Measurements from ENCODE around the gene GKN1.
"Not testable (repeated sequence)": the region's sequence is repeated elsewhere in the genome, so short reads cannot be mapped to it uniquely, and the experiment has no call there.

Gene GKN1

DNA sequence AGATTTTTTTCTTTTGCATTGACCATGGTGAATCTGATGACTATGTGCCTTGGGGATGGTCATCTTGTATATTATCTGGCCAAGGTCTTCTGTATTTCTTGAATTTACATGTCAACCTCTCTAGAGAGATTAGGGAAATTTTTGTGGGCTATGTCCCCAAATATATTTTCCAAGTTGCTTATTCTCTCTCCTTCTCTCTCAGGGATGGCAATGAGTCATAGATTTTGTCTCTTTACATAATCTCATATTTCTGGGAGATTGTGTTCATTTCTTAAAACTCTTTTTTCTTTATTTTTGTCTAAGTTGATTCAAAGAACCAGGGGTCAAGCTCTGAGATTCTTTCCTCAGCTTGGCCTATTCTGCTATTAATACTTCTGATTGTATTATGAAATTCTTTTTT, 31.6 kb upstream of the GKN1 start:
- no peaks in the 10 kb centered on the region for H3K9me3 Mint-ChIP-seq
- no peak overlapping the region for H3K4me3 Mint-ChIP-seq
- H3K27ac Mint-ChIP-seq = no peak overlapping the region
- H3K4me1 Mint-ChIP-seq (ENCODE audit: low read depth) = no peaks in the 10 kb centered on the region
- H3K27me3 Mint-ChIP-seq (ENCODE audit: low read depth) = peaks cover 53% of the 10 kb centered on the region
- H3K36me3 Mint-ChIP-seq (ENCODE audit: low read depth) = no peaks in the 10 kb centered on the region
- no peak for DNase-seq (ENCODE audit: low spot score)

DNA sequence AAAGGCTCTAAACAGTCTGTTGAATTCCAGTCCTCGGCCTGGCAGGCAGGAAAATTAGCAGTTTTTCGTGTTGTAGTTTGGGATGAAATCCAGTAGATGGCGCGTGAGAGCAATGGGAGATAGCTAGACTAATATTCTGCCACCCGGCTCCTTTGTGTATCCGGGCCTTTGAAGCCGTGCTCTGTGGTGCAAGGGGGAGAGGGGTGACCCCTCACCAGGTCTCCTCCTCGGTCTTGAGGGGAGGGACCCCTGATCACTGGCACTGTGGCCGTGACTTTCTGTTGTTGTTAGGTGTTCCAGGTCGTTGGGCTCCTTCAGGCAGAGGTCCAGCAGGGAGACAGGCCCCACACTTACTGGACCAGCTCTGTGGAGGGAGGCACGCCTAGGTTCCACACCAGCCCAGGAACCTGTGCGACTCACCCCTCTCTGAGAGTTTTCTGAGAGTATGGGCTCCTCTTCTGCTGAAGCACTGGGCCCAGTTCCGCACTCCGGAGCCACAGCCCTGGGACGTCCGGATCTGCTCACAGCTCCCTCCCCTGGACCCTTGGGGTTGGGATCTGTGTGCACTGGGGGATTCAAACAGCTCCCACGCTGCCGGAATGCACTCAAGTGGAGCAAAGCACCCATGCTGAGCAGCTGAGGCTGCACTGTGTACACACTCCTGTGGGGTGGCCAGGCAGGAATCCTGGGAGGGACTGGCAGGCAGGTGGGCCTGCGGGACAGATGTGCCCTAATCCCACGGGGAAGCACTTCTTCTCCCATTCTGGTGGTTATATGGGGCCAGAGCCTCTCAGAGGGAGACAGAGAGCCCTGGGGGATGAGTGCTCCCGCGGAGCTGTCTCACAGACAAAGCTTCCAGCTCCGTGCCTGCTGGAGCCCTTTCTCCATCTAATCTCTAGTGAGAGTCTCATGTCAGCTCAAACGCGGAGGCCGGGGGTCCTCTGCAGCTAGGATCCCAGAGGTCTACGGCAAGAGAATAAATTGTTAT, 30.6 kb upstream of the GKN1 start:
- peaks cover 55% of the 10 kb centered on the region for H3K27me3 Mint-ChIP-seq (ENCODE audit: low read depth)
- H3K9me3 Mint-ChIP-seq = no peaks in the 10 kb centered on the region
- no peaks in the 10 kb centered on the region for H3K36me3 Mint-ChIP-seq (ENCODE audit: low read depth)
- H3K27ac Mint-ChIP-seq = no peak overlapping the region
- no peaks in the 10 kb centered on the region for H3K4me1 Mint-ChIP-seq (ENCODE audit: low read depth)
- no peak overlapping the region for H3K4me3 Mint-ChIP-seq
- peak; percentile 29 for DNase-seq (ENCODE audit: low spot score)

DNA sequence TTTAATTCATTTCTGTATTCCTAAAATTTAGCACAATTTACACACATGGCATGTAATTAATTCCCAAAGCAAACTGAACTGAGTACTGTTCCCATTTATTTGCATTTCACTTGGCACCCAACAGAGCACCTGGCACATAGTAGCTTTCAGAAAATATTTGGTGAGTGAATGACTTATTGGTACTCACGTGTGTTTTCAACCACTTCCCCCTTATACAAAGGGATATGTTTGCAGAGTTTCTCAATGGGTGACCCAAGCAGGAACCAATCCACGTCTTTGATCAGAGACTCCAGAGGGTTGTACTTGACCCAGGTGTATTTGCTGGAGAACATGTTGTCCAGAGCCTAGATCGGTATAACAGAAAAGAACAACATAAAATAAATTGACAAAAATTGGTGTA, 28.3 kb upstream of the GKN1 start:
- no peak for DNase-seq (ENCODE audit: low spot score)
- H3K4me3 Mint-ChIP-seq = no peak overlapping the region
- H3K36me3 Mint-ChIP-seq (ENCODE audit: low read depth) = no peaks in the 10 kb centered on the region
- H3K9me3 Mint-ChIP-seq = no peaks in the 10 kb centered on the region
- no peak overlapping the region for H3K27ac Mint-ChIP-seq
- H3K4me1 Mint-ChIP-seq (ENCODE audit: low read depth) = no peaks in the 10 kb centered on the region
- peaks cover 50% of the 10 kb centered on the region for H3K27me3 Mint-ChIP-seq (ENCODE audit: low read depth)

DNA sequence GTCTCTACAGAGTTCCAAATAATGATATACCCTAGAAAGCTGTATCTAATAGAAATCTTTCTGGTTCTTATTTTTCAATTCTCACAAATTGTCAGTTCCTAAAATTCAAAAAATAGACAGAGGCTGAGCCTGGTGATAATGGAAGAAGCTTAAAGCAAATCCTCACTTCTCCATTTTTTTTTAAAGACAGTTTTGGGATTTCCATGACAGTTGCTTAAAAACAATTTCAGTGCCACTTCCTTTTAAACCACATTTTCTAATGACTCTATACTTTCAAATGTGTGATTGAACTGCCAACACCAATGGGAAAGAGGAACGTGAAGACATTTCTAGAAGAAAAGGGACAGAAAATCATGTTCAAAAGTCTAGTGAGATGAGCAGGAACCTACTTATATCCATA, 25.7 kb upstream of the GKN1 start:
- H3K27ac Mint-ChIP-seq = no peak overlapping the region
- no peaks in the 10 kb centered on the region for H3K36me3 Mint-ChIP-seq (ENCODE audit: low read depth)
- no peak for DNase-seq (ENCODE audit: low spot score)
- peaks cover 48% of the 10 kb centered on the region for H3K27me3 Mint-ChIP-seq (ENCODE audit: low read depth)
- no peaks in the 10 kb centered on the region for H3K9me3 Mint-ChIP-seq
- no peaks in the 10 kb centered on the region for H3K4me1 Mint-ChIP-seq (ENCODE audit: low read depth)
- H3K4me3 Mint-ChIP-seq = no peak overlapping the region

DNA sequence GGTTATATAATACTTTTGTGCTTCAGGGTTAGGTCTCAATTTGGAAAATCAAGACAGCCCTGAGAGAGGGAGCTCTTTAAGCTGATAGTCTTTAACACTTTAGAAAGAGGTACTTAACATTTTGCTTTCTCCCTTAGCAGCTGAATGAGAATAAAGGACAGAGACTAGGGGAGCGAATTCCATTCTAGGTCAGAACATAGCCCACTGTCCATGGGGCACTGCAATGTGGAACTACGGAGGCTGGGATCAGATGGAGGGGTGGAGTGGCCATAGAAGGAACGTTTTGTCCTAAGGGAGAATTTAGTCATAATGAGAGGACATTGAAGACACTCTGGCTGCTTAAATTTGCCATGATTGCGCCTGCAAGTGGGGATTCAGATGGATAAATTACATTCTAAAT, 22.5 kb upstream of the GKN1 start:
- Mint-ChIP-seq H3K36me3 (ENCODE audit: low read depth) (no peaks in the 10 kb centered on the region), H3K4me1 (ENCODE audit: low read depth) (no peaks in the 10 kb centered on the region), H3K4me3 (no peak overlapping the region), H3K27ac (no peak overlapping the region), H3K27me3 (ENCODE audit: low read depth) (peaks cover 43% of the 10 kb centered on the region), H3K9me3 (no peaks in the 10 kb centered on the region)
- DNase-seq (ENCODE audit: low spot score) = no peak

DNA sequence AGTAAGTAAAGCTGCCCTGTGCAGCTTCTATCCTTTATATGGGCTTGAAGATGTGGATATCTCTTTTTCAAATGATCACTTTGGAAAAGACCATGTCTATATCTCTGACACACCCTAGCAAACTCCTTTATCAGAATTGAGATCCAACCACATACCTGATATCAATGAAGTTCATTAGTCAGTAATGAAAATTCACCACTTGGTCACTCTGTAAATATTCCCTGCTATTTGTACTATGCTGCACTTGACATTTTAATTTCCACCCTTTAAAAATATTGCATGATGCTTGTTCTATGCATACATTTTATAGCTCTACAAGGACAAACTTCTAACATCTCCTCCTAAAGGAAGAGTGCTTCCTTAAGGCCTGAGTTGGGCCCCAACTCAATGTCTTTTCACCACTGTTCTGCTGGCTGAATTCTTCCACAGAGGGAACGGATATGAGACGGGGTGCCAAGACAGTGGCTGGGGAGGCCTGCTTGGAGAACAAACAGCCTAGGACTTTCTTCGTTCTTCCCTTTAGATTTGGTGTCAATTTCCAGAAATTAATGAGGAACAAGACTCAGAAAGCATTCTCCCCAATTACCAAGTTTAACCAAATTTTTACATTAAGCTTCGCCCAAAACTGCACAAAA, 21.4 kb upstream of the GKN1 start, which contains the start of gene GKN2:
Gene GKN2 (minus strand): TSS at position 7 of the 635 bp plus-strand sequence. CDS start 32 bp downstream, outside the sequence.
- no peaks in the 10 kb centered on the region for H3K4me1 Mint-ChIP-seq (ENCODE audit: low read depth)
- no peak within 1 kb of the TSS for H3K4me3 Mint-ChIP-seq
- H3K36me3 Mint-ChIP-seq (ENCODE audit: low read depth) = no peaks in the 10 kb centered on the region
- H3K27me3 Mint-ChIP-seq (ENCODE audit: low read depth) = peaks cover 47% of the 10 kb centered on the region
- no peak for DNase-seq (ENCODE audit: low spot score)
- no peak within 1 kb of the TSS for H3K27ac Mint-ChIP-seq
- H3K9me3 Mint-ChIP-seq = no peaks in the 10 kb centered on the region

DNA sequence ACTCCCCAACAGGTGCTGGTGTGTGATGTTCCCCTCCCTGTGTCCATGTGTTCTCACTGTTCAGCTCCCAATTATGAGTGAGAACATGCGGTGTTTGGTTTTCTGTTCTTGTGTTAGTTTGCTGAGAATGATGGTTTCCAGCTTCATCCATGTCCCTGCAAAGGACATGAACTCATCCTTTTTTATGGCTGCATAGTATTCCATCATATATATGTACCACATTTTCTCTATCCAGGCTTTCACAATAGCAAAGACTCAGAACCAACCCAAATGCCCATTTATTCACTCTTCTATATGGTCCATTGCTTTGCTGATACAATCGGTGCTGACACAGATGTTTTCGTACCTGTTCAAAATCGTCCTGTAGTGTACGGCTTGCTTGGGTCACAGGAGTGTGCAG, 19.0 kb upstream of the GKN1 start:
- H3K4me1 Mint-ChIP-seq (ENCODE audit: low read depth) = not testable (repeated sequence)

DNA sequence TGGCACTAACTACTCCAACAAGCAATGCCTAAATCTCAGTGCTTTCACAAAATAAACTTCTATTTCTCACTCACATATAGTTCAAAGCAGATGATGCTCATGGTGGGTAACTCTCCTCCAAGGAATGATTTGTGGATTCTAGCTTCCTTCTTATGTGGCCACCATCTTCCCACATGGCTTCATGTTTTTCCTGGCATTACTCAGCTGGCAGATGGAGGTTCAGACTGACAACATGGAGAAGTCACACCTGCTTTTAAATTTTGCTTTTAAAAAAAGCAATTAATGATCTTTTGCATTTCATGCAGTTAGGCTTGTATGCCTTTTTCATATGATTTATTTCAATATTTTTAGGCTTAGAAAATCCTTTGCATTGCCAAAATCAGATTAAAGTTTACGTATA, 15.4 kb upstream of the GKN1 start:
- Mint-ChIP-seq H3K27me3 (ENCODE audit: low read depth) (peaks cover 30% of the 10 kb centered on the region), H3K36me3 (ENCODE audit: low read depth) (no peaks in the 10 kb centered on the region), H3K27ac (no peak overlapping the region), H3K4me1 (ENCODE audit: low read depth) (no peaks in the 10 kb centered on the region), H3K4me3 (no peak overlapping the region), H3K9me3 (no peaks in the 10 kb centered on the region)
- no peak for DNase-seq (ENCODE audit: low spot score)

More for the DNA sequence above, 19.0 kb upstream of the GKN1 start:
- peaks cover 41% of the 10 kb centered on the region for H3K27me3 Mint-ChIP-seq (ENCODE audit: low read depth)
- H3K36me3 Mint-ChIP-seq (ENCODE audit: low read depth); DNase-seq (ENCODE audit: low spot score); H3K9me3 Mint-ChIP-seq; H3K27ac Mint-ChIP-seq; H3K4me3 Mint-ChIP-seq: not testable (repeated sequence)

DNA sequence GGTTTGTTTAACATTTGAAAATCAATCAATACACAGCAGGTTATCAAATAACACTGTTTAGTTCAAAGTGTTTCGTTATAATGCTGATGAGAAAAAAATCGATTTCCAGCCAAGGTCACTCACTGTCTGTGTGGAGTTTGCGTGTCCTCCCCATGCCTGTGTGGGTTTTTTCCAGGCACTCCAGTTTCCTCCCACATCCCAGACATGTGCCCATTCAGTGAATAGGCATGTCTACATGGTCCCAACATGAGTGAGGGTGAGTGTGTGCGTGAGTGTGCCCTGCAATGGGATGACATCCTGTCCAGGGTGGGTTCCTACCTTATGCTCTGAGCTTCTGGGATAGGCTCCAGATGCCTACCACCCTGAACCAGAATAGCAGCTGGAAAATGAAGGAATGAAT, 13.1 kb upstream of the GKN1 start:
- no peak overlapping the region for H3K27ac Mint-ChIP-seq
- H3K36me3 Mint-ChIP-seq (ENCODE audit: low read depth) = no peaks in the 10 kb centered on the region
- H3K27me3 Mint-ChIP-seq (ENCODE audit: low read depth) = peaks cover 30% of the 10 kb centered on the region
- no peak overlapping the region for H3K4me3 Mint-ChIP-seq
- no peaks in the 10 kb centered on the region for H3K9me3 Mint-ChIP-seq
- no peak for DNase-seq (ENCODE audit: low spot score)
- H3K4me1 Mint-ChIP-seq (ENCODE audit: low read depth) = no peaks in the 10 kb centered on the region

DNA sequence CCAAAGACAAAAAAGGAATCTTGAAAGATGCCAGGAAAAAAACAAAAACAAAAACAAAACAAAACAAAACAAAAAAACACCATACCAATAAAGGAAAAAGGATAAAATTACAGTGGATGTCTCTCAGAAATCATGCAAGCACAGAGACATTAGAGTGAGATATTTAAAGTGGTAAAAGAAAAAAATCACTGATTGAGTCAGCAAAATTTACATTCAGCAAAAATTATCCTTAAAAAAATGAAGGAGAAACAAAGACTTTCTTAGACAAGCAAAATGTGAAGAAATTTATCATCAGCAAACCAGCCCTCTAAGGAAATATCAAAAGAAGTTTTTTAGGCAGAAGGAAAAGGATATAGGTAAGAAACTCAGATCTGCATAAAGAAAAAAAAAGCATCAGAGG, 10.2 kb upstream of the GKN1 start:
- Mint-ChIP-seq H3K36me3 (ENCODE audit: low read depth) (no peaks in the 10 kb centered on the region), H3K4me1 (ENCODE audit: low read depth) (no peaks in the 10 kb centered on the region), H3K9me3 (no peaks in the 10 kb centered on the region), H3K4me3 (no peak overlapping the region), H3K27ac (no peak overlapping the region), H3K27me3 (ENCODE audit: low read depth) (peaks cover 24% of the 10 kb centered on the region)
- DNase-seq (ENCODE audit: low spot score) = no peak

DNA sequence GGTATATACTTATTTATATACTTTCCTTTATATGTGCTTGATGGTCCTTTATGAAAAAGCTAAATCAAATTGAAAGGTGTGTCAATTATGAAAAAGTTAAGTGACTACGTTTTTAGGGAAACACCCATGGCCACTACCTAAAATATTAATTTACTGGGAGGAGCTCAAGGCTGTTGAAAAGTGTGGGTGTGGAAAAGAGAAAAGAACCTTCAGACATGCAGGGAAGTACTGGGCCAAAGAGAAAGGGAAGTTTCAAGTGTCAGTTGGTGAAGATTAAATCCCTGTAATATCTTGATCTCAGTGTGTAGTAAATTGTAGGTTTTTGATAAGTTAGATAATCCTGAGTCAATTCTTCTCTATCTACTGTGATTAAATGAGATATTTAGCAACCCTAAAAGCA, 6.2 kb upstream of the GKN1 start:
- H3K36me3 Mint-ChIP-seq (ENCODE audit: low read depth) = no peaks in the 10 kb centered on the region
- no peaks in the 10 kb centered on the region for H3K4me1 Mint-ChIP-seq (ENCODE audit: low read depth)
- H3K27ac Mint-ChIP-seq = no peak overlapping the region
- no peak for DNase-seq (ENCODE audit: low spot score)
- peaks cover 25% of the 10 kb centered on the region for H3K27me3 Mint-ChIP-seq (ENCODE audit: low read depth)
- H3K9me3 Mint-ChIP-seq = no peaks in the 10 kb centered on the region
- no peak overlapping the region for H3K4me3 Mint-ChIP-seq

DNA sequence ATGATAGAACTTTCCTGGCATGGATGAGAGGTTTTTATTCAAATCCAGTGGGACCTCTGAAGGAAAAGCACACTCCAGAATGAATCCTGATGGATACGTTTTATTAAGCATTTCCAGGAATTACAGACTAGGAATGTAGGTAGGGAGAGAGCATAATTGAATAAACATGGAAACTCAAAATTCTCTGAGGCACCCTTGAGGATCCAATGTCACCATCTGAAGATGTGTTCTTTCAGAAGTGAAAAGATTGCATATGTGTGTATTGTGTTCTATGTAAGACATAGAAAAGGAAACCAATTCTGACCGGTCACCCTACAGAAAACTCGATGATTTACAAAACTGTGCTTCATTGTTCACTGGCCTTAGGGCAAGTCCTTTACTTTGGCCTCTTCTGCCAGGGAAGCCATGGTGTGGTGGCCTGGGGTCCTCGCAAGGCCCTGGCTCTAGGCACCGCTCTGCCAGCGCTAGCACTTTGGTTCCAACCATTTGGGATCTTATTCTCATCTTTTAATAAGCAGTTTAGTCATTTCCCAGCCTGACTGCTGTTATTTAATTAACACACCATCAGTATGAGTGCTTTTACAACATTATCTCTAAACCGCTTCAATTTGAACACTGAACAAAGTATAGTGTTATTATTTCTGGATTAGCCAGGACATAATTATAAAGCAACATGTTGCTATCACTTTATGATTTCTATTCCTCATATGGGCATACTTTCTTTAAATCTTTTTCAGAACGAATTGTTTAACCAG, 4.5 kb upstream of the GKN1 start:
- Mint-ChIP-seq H3K9me3 (no peaks in the 10 kb centered on the region), H3K4me1 (ENCODE audit: low read depth) (no peaks in the 10 kb centered on the region), H3K36me3 (ENCODE audit: low read depth) (no peaks in the 10 kb centered on the region), H3K27ac (no peak overlapping the region), H3K4me3 (no peak overlapping the region), H3K27me3 (ENCODE audit: low read depth) (peaks cover 16% of the 10 kb centered on the region)
- DNase-seq (ENCODE audit: low spot score) = no peak

DNA sequence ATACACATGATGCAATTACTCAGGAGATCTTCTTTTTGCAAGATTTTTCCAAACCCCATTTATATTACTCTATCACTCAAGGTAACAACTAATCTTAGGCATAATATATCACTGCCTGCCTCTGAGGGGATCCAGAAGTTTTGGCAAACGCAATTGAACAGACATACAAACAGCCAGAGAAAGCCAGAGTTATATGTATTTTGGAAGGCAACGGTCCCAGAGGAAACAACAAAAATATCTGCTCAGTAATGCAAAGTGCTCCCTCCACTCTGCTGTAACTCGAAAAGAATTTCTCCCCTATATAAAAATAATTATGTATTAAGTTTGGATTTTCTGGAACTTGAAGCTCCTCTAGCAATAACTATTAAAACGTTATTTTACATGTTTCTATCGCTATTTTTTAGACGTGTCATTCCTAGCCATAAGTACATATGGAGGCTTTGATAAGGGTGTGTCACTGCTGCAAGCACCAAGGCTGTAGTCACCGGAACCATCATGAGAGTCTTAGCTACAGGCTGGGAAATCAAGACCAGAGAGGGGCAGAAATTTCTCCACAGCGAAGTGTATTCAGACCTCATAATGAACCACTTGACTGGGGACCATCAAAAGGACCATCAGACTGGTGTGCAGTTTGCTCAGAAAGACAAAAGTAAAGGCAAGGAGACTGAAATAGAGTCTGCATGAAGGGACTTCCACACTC, 3.7 kb upstream of the GKN1 start:
- DNase-seq (ENCODE audit: low spot score) = no peak
- Mint-ChIP-seq H3K27ac (no peak overlapping the region), H3K4me3 (no peak overlapping the region), H3K9me3 (no peaks in the 10 kb centered on the region), H3K27me3 (ENCODE audit: low read depth) (peaks cover 18% of the 10 kb centered on the region), H3K36me3 (ENCODE audit: low read depth) (no peaks in the 10 kb centered on the region), H3K4me1 (ENCODE audit: low read depth) (no peaks in the 10 kb centered on the region)

Data from T-helper 2 cell treated with Interferon-gamma antibody and Interleukin-4, amounts not matched to agents 5 μg/mL and 100 μg/mL, for 36 hours (primary cell).